Measurements from ENCODE around the gene ADAMTS7.
"Not testable (repeated sequence)": the region's sequence is repeated elsewhere in the genome, so short reads cannot be mapped to it uniquely, and the experiment has no call there.

ADAMTS7 gene

DNA sequence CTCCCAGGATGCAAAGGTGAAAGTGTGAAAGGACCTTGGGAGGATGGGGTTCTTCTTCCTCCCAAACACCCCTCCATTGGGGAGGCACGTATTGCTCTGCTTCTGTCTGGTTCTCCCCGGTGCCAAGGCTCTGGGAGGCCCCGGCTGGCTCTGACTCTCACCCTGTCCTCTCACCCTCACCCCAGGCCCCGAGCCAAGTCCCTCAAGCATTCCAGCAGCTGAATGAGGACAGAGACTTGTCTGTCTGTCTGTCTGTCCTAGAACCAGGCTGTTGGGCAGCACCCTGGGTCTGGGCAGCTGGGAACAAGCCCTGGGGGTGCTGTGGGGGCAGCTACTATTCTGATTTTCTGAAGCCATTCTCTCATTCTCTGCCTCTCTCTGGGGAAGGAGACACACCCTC, 29.9 kb downstream of the ADAMTS7 start:
- DNase-seq = not testable (repeated sequence)

- not testable (repeated sequence) for DNase-seq
These were observed 31.3 kb downstream of the ADAMTS7 start for GRCh38 chr15:78779975-78780374.

DNA sequence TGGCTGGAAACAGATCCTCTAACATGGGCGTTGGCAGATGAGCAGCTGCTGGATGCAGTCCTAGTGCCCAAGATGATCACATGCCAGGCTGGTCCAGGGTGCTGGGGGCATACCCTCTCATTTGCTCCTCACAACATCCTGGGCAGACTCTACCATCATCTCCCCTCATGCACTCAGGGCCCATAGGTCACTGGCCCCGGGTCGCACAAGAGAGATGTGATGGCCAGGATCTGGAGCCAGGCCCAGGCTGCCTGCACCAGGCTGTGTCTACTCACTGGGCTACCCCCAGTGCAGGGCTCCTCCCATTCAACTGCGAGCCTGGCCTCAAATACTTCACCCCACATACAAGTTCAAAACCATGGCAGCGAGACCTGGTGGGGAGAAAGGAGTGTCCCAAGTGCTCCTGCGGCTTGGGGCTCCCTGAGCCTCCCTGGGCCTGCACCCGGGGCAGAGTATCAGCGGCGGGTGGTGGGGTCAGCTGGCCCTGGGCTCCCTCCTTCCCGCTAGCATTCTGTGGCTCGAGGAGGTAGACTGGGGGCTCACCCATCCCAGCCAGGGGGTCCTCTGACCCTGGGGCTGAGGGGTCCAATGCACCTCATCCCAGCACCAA, 32.0 kb downstream of the ADAMTS7 start:
- not testable (repeated sequence) for DNase-seq

DNA sequence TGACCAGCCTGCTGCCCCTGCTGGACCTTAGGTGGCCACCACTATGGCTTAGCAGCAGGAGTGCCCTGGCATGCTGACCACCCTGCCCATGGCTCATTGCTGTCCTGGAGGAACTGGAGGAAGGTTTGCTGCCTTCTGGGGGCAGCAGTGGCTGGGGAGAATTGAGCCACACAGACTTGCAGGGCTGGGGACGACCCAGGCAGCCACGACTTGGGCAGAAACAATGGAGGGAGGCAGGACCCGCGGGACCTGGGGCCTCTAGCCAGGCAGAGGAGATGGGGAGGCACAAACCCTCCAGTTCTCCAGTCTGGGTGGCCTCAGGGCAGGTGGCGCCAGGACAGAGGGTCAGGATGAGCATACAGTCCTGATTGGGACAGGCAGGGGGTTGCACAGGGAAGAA, 32.8 kb downstream of the ADAMTS7 start:
- DNase-seq = no peak

- not testable (repeated sequence) for DNase-seq
These were observed 33.3 kb downstream of the ADAMTS7 start for GRCh38 chr15:78777953-78778345.

GRCh38 chr15:78777290-78777952, 33.8 kb downstream of the ADAMTS7 start:
- DNase-seq = not testable (repeated sequence)

DNA sequence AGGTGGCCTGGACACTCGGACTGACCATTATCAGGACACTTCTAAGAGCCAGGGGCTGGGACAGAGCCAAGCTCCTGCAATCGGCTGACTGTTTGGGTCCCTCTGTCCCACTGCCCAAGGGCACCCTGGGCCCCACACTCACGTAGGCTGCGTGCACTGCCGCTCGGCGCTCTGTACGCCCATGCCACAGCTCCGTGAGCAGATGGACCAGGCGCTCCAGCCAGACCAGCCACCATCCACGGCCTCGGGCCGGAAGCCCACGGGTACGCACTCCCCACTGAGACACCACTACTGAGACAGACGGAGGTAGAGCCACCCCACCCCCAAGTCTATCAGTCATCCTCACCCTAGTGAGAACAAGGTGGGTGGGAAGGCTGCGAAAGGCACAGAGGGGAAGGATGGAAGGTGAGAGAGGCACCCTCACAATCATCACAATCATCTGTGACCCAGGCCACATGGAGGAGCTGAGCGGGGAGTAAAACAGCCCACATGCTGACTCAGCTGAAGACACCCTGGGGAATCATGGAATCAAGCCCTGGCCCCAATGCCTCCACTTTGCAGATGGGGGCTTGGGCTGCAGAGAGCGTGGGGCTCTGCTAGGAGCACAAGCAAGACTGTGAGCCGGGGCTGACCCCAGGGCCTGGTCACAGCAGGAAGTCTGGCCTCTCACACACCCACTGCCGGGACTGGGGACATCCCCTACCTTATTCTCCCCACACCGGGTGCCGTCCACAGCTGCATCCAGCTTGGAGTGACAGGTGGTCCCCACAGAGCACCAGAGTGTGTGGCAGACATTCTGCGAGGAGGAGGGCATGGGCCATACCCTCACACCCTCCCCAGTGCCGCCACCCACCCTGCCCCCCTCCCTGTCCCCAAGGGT, 35.0 kb downstream of the ADAMTS7 start:
- DNase-seq = not testable (repeated sequence)

GRCh38 chr15:78775472-78775871, 35.8 kb downstream of the ADAMTS7 start:
- DNase-seq = no peak

DNA sequence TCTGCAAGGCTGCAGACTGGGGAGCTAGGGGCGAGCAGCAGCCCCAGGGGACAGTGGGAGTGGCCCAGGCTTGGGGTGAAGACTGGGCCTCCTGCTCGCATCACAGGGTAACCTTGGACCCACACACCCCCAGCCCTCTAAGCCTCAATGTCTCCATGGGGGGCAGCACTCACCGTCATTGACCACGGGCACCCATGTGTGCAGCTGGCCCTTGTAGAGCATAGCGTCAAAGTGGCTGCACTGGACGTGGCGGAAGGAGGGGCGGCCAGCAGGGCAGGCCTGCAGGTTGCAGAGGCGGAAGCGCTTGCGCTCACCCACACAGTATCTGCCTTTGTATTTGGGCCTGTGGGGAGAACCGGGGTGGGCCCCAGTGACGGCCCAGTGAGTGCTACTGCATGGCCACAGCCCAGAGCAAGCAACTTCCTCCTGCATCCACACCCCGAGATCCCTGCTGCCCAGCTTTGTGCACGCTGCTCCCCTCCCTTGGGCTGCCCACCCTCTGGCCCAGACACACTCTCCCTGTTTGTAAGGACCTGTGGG, 36.7 kb downstream of the ADAMTS7 start:
- DNase-seq = not testable (repeated sequence)

GRCh38 chr15:78773765-78774450, 37.4 kb downstream of the ADAMTS7 start:
- DNase-seq = not testable (repeated sequence)

DNA sequence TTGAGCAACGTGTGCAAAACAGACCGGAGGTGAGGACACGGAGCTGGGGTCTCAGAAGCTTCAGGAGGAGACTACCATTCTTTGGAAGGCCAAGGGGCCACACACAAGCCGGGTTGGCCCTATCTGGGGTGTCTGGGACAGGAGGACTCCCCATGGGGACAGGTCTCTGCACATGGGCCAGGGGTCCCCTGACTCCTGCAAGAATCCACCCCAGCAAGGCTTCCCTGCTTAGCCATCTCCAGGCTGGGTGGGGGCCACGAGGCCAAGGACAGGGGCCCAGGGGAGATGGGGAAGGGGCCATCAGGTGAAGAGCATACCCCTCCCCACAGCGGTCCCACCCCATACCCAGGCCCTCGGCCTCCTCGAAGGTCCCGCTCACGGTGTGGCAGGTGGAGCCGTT, 38.5 kb downstream of the ADAMTS7 start:
- DNase-seq = no peak

DNA sequence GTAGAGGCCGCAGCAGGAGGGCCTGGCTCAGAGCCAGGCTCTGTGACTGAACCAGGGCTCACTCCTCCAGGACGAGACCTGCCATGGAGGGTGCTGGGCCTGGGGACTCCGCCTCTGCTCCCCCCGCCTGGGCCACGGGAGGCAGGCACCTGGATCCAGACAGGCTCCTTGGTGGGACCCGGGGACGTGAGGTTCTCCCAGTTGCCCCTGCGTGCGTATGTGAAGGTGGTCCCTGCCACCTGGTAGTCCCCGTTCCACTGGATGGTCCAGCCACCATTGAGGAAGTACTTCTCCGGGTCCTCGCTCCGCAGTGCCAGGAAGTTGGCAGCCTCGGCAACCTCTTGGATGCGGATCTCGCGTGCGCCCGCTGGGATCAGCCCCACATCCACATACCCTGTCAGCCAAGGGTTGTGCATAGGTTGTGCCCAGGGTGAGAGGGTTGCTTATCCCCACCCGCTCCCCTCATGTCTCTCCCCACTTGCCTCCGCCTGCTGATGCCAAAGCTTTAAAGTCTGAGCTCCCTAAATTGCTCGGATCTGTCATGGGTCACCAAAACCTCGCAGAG, 39.7 kb downstream of the ADAMTS7 start:
- peak; percentile 20 for DNase-seq

- peak; percentile 12 for DNase-seq
These were observed 40.2 kb downstream of the ADAMTS7 start for GRCh38 chr15:78771020-78771419.

DNA sequence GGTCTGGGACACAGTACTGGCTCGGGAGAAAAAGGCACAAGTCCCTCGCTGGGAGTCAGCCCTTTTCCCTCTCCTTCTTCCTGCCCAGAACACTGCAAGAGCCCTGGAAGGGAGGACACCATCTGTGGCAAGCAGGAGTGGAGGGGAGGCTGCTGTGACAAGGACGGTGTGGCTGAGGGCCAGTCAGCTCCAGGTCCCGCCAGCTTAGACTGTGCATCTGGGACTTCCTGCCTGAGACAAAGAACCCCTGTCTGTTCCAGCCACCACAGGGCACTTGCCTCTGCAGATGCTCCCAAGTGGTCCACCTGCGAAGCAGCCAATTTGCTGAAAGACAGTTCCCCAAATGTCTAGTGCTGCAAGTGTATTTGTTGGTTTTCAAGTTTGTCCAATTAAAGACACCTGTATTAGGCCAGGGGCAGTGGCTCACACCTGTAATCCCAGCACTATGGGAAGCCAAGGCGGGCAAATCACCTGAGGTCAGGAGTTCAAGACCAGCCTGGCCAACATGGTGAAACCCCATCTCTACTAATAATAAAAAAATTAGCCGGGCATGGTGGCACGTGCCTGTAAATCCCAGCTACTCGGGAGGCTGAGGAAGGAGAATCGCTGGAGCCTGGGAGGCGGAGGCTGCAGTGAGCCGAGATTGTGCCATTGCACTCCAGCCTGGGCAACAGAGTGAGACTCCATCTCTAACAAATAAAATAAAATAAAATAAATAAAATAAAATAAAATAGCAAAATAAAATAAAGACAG, 41.6 kb downstream of the ADAMTS7 start:
- not testable (repeated sequence) for DNase-seq

GRCh38 chr15:78768531-78769408, 42.5 kb downstream of the ADAMTS7 start:
- DNase-seq = peak; percentile 20

DNA sequence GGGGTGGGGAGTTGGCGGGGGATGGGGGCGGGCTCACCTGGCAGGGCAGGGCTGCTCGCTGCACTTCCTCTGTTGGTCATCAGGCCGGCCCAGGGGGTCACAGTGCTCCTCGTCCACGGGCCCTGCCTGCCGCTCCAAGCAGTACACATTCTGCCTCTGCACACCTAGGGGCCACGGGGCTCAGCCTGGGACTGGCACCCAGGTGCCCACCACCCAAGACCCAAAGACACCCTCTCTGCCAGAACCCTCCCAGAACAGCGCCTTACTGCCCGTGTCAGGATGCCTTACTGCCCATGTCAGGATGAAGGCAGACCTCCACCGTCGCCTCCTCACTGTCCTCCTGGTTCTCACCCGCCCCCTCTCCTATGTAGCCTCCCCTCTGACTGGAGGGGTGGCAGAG, 43.2 kb downstream of the ADAMTS7 start:
- DNase-seq = no peak

- peak; percentile 33 for DNase-seq
These were observed 43.8 kb downstream of the ADAMTS7 start for GRCh38 chr15:78767331-78767951.

DNA sequence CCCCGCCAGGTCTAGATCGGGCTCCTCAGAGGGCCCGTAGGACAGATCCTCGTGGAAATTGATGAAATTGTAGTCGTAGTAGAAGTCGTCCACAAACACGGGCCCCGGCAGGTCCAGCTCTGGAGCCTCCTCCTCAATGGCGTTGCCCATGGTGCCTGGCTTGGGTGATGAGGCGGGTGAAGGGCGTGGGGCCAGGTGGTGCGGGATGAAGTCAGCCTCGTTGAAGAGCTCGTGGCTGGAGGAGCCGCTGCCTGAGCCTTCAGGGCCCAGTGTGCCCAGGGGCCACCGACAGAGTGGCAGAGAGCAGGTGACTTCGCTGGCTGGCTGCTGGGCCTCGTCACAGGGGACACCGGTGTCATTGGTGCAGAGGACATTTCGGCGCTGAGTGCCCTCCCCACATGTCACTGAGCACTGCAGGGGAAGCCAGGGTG, 44.6 kb downstream of the ADAMTS7 start:
- DNase-seq = peak; percentile 3

GRCh38 chr15:78766041-78766440, 45.2 kb downstream of the ADAMTS7 start:
- DNase-seq = peak; percentile 36

Data from left hindlimb (tissue), 1 donor.